Prostate gland (tissue), 2 donors: ENCODE data around the gene CYP1A2.

ENCODE experiments used
- CTCF ChIP-seq, 4 experiments: fragments of 200-600 bp in 2 of 4; fragments of 450-650 bp in 2 of 4; sonication (generic) in 2 of 4; IDR thresholded peaks; 1 replicate in 3 of 4; 2 replicates in 1 of 4; pipeline ENCODE4 v1.5.1; 2016 to 2019; ENCODE audit warnings: antibody characterized with exemption in 4 of 4, mild to moderate bottlenecking in 2 of 4, moderate library complexity in 2 of 4
- POLR2A ChIP-seq: fragments of 450-650 bp; IDR thresholded peaks from one replicate; pipeline ENCODE4 v1.6.1; 2016; ENCODE audit warnings: antibody characterized with exemption, mild to moderate bottlenecking
- POLR2AphosphoS5 ChIP-seq: sonication (generic); formaldehyde crosslinking; IDR thresholded peaks from one replicate; pipeline ENCODE4 v1.6.1; 2017; ENCODE audit warnings: antibody characterized with exemption

GRCh38 chr15:74709011-74709410, 39.6 kb upstream of the CYP1A2 start:
- no peak for TF ChIP-seq CTCF (IDR thresholded peaks at IDR 0.05)
- no peak for TF ChIP-seq POLR2A
- TF ChIP-seq POLR2AphosphoS5, result no peak
